HG02852 (cell line): ENCODE results near the gene FBXW7.

Source experiments
- ATAC-seq: cut with Tn5 transposase; IDR thresholded peaks from one replicate; pipeline ENCODE4 v1.9.1; 2021; ENCODE audit warnings: mild to moderate bottlenecking, moderate library complexity; ENCODE audit not compliant: unreplicated experiment

Gene FBXW7

GRCh38 chr4:152346526-152346925 lies 189.4 kb downstream of the FBXW7 start:
- no peak for ATAC-seq

GRCh38 chr4:152344001-152344400 lies 191.9 kb downstream of the FBXW7 start:
- ATAC-seq = no peak

GRCh38 chr4:152342293-152342692 lies 193.6 kb downstream of the FBXW7 start:
- no peak for ATAC-seq

GRCh38 chr4:152340818-152341217 lies 195.1 kb downstream of the FBXW7 start:
- no peak for ATAC-seq

GRCh38 chr4:152339576-152339975 lies 196.3 kb downstream of the FBXW7 start:
- no peak for ATAC-seq

DNA sequence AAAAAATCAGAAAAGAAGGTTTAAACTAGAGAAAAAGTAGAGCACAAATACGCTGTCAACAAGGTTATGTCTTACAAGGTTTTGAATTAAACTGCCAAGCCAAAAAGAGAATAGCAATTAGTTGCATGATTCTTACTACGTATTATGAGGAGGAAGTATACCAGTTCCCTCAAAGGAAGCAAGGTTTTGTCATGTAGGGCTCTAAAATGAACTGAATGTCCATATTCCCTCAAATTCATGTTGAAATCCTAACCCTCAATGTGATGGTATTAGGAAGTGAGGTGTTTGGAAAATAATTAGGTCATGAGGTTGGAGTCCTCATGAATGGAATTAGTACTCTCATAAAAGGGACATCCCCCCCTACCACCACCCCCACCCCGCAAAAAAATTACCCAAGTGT lies 201.0 kb downstream of the FBXW7 start:
- ATAC-seq = no peak

DNA sequence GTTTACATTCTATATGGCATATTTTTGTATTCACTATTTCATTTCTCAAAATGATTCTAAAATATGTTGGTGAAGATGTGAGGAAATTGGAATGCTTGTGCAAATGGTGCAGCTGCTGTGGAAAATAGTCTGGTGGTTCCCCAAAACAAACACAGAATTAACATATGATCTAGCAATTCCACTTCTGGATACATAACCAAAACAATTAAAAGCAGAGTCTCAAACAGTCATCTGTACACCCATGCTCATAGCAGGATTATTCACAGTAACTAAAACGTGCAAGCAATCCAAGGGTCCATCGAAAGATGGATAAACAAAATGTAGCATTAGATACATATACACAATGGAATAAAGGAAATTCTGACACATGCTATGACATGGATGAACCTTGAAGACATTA lies 204.8 kb downstream of the FBXW7 start:
- ATAC-seq = no peak

DNA sequence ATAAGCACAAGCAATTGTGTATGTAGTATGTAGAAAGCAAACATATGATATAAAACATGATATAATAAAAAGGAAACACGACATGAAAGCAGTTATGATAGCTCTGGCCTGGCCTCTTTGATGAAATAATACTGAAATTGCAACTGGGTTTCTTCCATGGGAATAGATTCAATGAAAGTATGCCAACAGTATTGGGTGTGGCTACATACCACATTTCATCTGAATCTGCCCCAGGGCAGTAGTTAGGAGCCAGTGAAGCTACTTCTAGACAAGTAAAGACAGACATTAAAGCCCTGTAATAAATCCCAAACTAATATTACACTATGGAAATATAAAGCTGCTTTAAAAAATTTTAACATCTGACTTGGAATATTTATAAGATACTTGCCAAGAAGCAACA lies 207.3 kb downstream of the FBXW7 start:
- ATAC-seq = no peak

DNA sequence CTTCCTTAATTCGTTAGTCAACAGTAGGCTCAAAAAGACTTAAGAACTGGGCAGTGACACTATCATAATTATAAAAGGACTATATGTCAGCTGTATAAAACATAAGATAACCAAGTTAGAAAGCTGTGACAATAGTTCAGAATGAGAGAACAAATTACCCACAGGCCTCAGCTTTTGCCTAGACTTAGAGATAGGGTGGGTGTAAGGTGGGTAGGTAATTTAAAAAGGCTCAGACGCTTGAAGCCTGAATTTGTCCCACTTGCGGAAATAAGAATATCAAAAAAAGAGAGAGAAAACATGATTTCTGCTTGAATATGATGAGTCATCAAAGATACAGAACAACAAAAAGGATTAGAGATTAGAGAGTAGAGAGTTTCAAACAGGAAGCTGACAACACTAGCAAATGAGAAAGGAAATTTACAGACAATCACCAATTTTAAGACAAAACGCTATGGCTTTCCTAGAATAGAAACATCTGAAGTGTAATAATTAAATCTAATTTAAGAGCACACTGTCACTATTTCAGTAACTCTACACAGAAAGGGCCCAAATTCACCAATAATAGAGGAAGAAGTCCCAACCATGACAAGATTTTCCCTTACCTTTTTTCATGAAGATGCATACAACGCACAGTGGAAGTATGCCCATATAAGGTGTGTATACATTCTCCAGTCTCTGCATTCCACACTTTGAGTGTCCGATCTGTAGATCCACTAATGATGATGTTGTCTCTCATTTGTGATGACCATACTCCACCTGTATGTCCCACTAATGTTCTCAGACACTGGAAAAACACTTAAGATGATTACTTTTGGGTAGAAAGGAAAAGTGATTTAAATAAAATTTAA lies 208.1 kb downstream of the FBXW7 start:
- ATAC-seq = no peak

DNA sequence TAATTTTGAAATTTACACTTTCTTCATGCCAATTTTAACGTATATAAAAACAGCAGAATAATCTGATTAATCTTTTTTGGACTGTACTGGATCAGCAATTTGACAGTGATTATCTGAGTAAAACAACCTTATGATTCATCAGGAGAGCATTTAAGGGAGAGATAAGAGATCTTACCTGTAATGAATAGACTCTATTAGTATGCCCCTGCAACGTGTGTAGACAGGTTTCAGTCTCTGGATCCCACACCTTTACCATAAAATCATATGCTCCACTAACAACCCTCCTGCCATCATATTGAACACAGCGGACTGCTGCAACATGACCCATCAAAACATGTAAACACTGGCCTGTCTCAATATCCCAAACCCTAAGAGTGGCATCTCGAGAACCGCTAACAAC lies 210.1 kb downstream of the FBXW7 start:
- ATAC-seq = no peak

DNA sequence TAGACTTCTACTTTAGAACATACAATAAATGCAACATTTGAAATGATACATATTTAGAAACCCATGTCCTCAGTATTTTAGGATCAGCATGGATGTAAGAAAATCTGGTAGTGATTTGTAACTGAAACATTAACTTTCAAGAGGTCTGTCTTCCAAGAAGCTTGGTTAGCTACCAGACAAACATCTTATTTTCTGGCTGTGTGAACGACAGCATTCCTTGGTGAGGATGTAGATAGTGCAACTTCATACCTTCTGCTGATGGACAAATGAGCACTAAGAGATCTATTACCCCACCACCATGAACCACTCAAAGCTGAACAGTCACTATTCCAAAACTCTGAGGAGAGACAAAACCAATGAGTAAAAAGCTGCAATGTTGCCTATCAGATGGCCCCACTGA lies 212.7 kb downstream of the FBXW7 start:
- no peak for ATAC-seq

- no peak for ATAC-seq
Observed at GRCh38 chr4:152322656-152323055, 213.2 kb downstream of the FBXW7 start.

- no peak for ATAC-seq
Observed at GRCh38 chr4:152321923-152322322, 214.0 kb downstream of the FBXW7 start.

DNA sequence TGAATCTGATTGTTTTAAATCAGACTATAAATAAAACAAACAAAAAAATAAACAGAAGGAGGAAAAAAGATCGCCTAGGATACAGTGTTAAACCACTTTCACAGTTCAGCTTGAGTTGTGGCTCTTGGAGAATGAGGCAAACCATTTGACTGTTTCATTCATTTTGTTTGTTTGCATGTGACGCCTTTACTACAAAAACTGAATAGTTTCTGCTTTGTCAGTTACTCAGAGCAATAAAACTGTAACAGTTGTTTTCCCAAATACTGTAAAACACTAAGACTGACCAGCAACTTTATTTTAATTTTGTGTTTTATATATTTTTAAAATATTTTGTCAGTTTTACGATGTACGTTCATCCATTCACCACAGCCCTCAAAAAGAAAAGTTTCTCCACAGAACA lies 214.5 kb downstream of the FBXW7 start:
- no peak for ATAC-seq

GRCh38 chr4:152316969-152317368 lies 218.9 kb downstream of the FBXW7 start:
- ATAC-seq = no peak

GRCh38 chr4:152310257-152310656 lies 225.6 kb downstream of the FBXW7 start:
- no peak for ATAC-seq

- no peak for ATAC-seq
Observed at GRCh38 chr4:152309418-152309817, 226.5 kb downstream of the FBXW7 start.

DNA sequence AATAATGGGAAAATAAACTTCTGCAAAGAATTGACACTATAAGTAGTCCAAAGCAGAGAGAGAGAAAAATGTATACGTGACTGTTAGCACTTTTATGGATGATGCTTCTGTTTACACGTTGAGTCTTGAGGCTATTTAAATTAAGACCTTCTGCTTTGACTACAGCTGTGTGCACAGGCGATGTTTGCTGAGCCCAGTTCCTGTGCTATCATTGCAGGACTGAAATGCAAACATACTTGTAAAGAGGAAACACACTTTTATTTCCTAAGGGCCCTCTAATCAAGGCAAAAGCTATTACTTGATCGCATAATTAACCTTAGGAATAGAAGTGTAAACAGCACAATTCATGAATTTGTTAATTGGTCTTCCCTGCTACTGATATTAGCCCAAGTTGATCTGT lies 226.9 kb downstream of the FBXW7 start:
- ATAC-seq = no peak

DNA sequence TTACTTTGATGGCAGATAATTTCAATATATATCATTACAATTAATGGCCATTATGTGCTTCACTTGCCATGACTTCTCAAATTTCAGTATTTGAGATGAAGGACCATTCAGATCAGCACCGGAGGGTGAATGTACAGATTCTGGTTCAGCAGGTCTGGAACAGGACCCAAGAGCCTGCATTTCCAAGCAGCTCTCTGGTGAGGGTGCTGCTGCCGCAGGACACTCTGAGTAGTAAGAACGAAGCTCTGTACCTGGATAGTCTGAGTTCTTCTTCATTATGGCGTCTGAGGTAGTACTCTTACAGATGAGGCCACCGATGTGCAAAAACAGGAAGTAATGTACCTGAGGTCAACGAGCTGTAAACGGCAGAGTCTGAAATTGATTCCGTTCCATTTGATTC lies 228.2 kb downstream of the FBXW7 start:
- no peak for ATAC-seq

DNA sequence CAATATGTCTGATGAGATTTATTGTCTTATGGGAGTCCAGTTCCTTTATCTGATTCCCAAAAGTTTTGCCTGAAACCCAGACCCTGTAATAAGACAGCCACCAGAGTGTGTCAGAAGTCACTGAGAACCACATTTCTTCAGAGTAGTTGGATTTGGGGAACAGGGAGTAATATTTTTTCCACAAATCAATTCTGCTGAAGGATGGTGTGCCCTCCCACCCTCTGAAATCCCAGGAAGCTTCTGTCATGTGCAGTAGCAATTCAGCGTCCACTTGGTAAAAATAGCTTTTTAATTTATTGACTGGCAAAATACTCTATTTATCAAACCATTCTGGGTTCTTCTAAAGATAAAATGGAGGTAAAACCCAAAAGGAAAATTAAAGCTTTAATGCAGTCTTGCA lies 229.4 kb downstream of the FBXW7 start:
- no peak for ATAC-seq

- ATAC-seq = peak; percentile 90
Observed at GRCh38 chr4:152304220-152304619, 231.7 kb downstream of the FBXW7 start.

DNA sequence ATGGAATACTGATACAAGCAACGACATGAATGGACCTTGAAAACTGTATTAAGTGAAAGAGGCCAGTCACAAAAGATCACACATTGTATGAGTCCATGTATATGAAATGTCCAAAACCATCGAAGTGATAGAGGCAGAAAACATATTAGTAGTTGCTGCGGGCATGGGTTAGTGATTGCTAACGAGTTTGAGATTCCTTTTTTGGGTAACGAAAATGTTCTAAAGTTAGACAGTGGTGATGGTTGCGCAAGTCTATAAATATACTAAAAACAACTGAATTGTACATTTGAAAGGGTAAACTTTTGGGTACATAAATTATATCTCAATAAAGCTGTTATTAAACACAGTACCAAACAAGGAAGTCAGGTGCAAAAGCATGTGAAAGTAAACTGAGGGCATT lies 234.5 kb downstream of the FBXW7 start:
- no peak for ATAC-seq

DNA sequence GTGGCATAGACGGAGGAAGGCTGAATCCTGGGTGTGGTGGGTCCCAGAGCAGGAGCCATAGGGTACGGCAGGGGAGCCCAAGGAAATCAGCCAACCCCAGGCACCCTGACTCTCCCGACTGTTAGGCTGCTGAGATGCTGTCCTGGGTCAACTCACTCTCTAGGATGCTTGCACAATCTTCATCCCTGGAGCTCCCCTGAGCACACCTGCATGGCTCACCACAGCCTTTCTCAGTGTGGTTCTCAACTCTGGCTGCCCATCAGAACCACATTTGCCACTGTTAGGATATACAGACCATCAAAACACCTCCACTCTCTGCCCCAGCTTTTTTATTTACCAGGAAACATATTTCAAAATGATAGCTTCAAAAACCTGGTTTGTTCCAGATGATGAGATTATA lies 236.3 kb downstream of the FBXW7 start:
- no peak for ATAC-seq
